Smooth muscle cell (in vitro differentiated cells): ENCODE measurements around the gene HYAL3. TPM values are rescaled to one million over a fixed set of nuclear protein-coding genes. Genes with fewer than 3 reads are reported as not detected.
A peak's percentile ranks its signal among the peaks of the same experiment; 100 is the strongest.

Source experiments
- DNase-seq: peaks from one replicate; lab custom pipeline; 2025; ENCODE audit not compliant: unreplicated experiment; lab: John Stamatoyannopoulos, UW
- H2AFZ ChIP-seq: fragments of 200-600 bp; sonication (generic); 2 replicates; pipeline ENCODE4 v1.6.0; 2016; ENCODE audit warnings: antibody characterized with exemption, low read depth, mild to moderate bottlenecking
- H3F3A ChIP-seq: fragments of 200-600 bp; sonication (generic); 2 replicates; pipeline ENCODE4 v1.6.0; 2017; ENCODE audit warnings: antibody characterized with exemption, low read depth
- H3K27ac ChIP-seq: fragments of 200-600 bp; sonication (generic); 2 replicates; pipeline ENCODE4 v1.5.1; 2016; ENCODE audit warnings: low read depth, mild to moderate bottlenecking
- H3K27me3 ChIP-seq: fragments of 200-600 bp; sonication (generic); 2 replicates; pipeline ENCODE4 v1.6.1; 2016; ENCODE audit warnings: low read depth, mild to moderate bottlenecking
- H3K36me3 ChIP-seq: fragments of 200-600 bp; sonication (generic); 2 replicates; pipeline ENCODE4 v1.5.1; 2016; ENCODE audit warnings: low read depth
- H3K4me1 ChIP-seq: fragments of 200-600 bp; sonication (generic); 2 replicates; pipeline ENCODE4 v1.5.1; 2016; ENCODE audit warnings: low read depth
- H3K4me2 ChIP-seq: fragments of 200-600 bp; sonication (generic); 2 replicates; pipeline ENCODE4 v1.6.0; 2016; ENCODE audit warnings: mild to moderate bottlenecking
- H3K4me3 ChIP-seq: fragments of 200-600 bp; sonication (generic); 2 replicates; pipeline ENCODE4 v1.5.1; 2016; ENCODE audit warnings: mild to moderate bottlenecking
- H3K79me2 ChIP-seq: fragments of 200-600 bp; sonication (generic); 2 replicates; pipeline ENCODE4 v1.6.0; 2016; ENCODE audit warnings: low read depth, mild to moderate bottlenecking
- H3K9ac ChIP-seq: fragments of 200-600 bp; sonication (generic); 2 replicates; pipeline ENCODE4 v1.6.0; 2016; ENCODE audit warnings: low read depth
- H3K9me3 ChIP-seq: fragments of 200-600 bp; sonication (generic); replicated peaks from 2 replicates; pipeline ENCODE4 v1.5.1; 2016; ENCODE audit warnings: low read depth
- H4K20me1 ChIP-seq: fragments of 200-600 bp; sonication (generic); 2 replicates; pipeline ENCODE4 v1.6.0; 2016; ENCODE audit warnings: low read depth
- WGBS: methylation state at CpG from one replicate; pipeline ENCODE4 v1.1.7; 2016; ENCODE audit warnings: low lambda C conversion rate; 5-methylcytosine and 5-hydroxymethylcytosine counted together
- polyA plus RNA-seq: library from polyadenylated mRNA; unstranded; fragments of >200 nt; fragmentation: Nextera tagmentation; extraction: Ambion mirVana; gene quantifications from 2 replicates; pipeline ENCODE4 v1.2.1, GENCODE V29; 2016
- total RNA-seq: library from RNA; depleted of rRNA; stranded (reverse); fragments of >200 nt; gene quantifications from 2 replicates; pipeline ENCODE4 v1.2.3, GENCODE V29; 2014
- TF ChIP-seq, protein P1 (sequence below): fragments of 200-600 bp; sonication (generic); IDR thresholded peaks from 2 replicates; pipeline ENCODE4 v1.5.1; 2017; ENCODE audit warnings: borderline replicate concordance, mild to moderate bottlenecking, antibody characterized with exemption; ENCODE audit not compliant: insufficient read depth, poor library complexity, severe bottlenecking

Gene HYAL3
- total and polyA plus RNA-seq, 2 experiments from 2014 or later, result 2.5 to 3.7 TPM

GRCh38 chr3:50324351-50325112, 25.3 kb upstream of the HYAL3 start:
- no peak overlapping the region for H3K27ac ChIP-seq

GRCh38 chr3:50323614-50324199, 24.5 kb upstream of the HYAL3 start:
- no peak overlapping the region for H3K4me2 ChIP-seq
- 93% methylated on average over 5 of the region's 5 CpGs for WGBS
- TF ChIP-seq, protein P1, sequence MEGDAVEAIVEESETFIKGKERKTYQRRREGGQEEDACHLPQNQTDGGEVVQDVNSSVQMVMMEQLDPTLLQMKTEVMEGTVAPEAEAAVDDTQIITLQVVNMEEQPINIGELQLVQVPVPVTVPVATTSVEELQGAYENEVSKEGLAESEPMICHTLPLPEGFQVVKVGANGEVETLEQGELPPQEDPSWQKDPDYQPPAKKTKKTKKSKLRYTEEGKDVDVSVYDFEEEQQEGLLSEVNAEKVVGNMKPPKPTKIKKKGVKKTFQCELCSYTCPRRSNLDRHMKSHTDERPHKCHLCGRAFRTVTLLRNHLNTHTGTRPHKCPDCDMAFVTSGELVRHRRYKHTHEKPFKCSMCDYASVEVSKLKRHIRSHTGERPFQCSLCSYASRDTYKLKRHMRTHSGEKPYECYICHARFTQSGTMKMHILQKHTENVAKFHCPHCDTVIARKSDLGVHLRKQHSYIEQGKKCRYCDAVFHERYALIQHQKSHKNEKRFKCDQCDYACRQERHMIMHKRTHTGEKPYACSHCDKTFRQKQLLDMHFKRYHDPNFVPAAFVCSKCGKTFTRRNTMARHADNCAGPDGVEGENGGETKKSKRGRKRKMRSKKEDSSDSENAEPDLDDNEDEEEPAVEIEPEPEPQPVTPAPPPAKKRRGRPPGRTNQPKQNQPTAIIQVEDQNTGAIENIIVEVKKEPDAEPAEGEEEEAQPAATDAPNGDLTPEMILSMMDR, result no peak
- H2AFZ ChIP-seq, result no peak overlapping the region
- no peaks in the 10 kb centered on the region for H3K9me3 ChIP-seq
- peaks cover 11% of the 10 kb centered on the region for H3F3A ChIP-seq
- H3K27me3 ChIP-seq, result no peaks in the 10 kb centered on the region
- peaks cover 27% of the 10 kb centered on the region for H3K4me1 ChIP-seq
- H3K4me3 ChIP-seq, result no peak overlapping the region
- no peaks in the 10 kb centered on the region for H4K20me1 ChIP-seq
- no peak overlapping the region for H3K27ac ChIP-seq
- no peaks in the 10 kb centered on the region for H3K36me3 ChIP-seq
- DNase-seq, result no peak
- H3K9ac ChIP-seq, result no peak overlapping the region
- peaks cover 35% of the 10 kb centered on the region for H3K79me2 ChIP-seq

More at GRCh38 chr3:50324351-50325112, 25.3 kb upstream of the HYAL3 start:
- no peaks in the 10 kb centered on the region for H3K36me3 ChIP-seq
- no peak overlapping the region for H3K4me3 ChIP-seq
- 63% methylated on average over 4 of the region's 4 CpGs for WGBS
- no peak overlapping the region for H3K4me2 ChIP-seq
- H3K9ac ChIP-seq, result no peak overlapping the region
- peaks cover 12% of the 10 kb centered on the region for H3F3A ChIP-seq
- H3K79me2 ChIP-seq, result peaks cover 27% of the 10 kb centered on the region
- peaks cover 27% of the 10 kb centered on the region for H3K4me1 ChIP-seq
- DNase-seq, result no peak
- H3K27me3 ChIP-seq, result no peaks in the 10 kb centered on the region
- TF ChIP-seq, protein P1, result peak; percentile 81
- no peak overlapping the region for H2AFZ ChIP-seq
- H3K9me3 ChIP-seq, result no peaks in the 10 kb centered on the region
- no peaks in the 10 kb centered on the region for H4K20me1 ChIP-seq

DNA sequence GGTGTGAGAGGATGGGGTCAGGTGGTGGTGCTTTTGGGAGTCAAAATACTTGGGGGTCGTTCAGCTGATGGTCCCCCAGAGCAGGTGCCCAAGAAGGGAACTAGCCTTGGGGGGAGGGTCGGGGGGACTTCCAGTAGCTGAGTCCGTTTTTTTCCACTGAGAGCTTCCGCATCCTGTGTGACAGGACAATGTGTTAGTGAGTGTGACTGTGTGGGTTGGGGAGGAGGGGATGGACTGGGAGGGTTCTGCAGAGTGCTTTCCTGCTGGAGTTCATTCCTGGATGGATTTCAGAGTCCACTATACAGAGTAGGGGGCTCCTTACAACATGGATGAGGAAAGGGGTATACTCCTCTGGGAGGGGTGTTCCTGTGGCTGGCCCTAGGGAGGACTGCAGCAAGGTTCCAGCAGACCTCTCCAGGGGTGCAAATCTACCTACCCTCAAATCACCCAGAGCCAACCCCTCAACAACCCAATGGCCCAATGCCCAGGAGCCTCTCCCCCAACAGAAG, 23.9 kb upstream of the HYAL3 start:
- peaks cover 37% of the 10 kb centered on the region for H3K79me2 ChIP-seq
- H3K27ac ChIP-seq, result no peak overlapping the region
- WGBS, result 42% methylated on average over 4 of the region's 4 CpGs
- H3K36me3 ChIP-seq, result no peaks in the 10 kb centered on the region
- H3K4me1 ChIP-seq, result peaks cover 24% of the 10 kb centered on the region
- peaks cover 4% of the 10 kb centered on the region for H4K20me1 ChIP-seq
- H3F3A ChIP-seq, result peaks cover 6% of the 10 kb centered on the region
- no peak overlapping the region for H3K4me3 ChIP-seq
- TF ChIP-seq, protein P1, result no peak
- DNase-seq, result no peak
- H3K27me3 ChIP-seq, result no peaks in the 10 kb centered on the region
- H2AFZ ChIP-seq, result no peak overlapping the region
- no peak overlapping the region for H3K9ac ChIP-seq
- no peaks in the 10 kb centered on the region for H3K9me3 ChIP-seq
- no peak overlapping the region for H3K4me2 ChIP-seq
